GM21360 (cell line): Measurements from ENCODE around the gene OVAAL.

Experiments
- ATAC-seq: cut with Tn5 transposase; IDR thresholded peaks from one replicate; pipeline ENCODE4 v1.9.1; 2021; ENCODE audit warnings: mild to moderate bottlenecking, moderate library complexity; ENCODE audit not compliant: unreplicated experiment

Gene OVAAL

DNA sequence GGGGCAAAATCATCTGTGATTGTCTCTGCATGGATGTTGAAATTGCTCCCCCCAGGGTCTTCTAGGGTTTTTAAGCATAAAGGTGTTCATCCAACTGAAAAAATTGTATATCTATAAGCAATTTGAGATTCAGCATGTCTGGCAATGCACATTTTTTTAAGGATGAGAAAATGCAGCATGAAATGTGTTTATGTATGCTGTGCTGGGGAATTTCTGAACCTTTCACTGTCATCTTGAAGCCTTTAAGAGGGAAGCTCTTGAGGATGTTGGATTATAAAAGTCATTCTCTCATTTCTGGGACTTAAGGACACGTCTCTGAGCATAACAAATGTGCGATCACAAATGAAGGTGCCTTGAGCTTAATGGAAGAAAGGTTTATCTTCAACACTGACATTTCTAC is 9.4 kb downstream of the OVAAL start:
- no peak for ATAC-seq

DNA sequence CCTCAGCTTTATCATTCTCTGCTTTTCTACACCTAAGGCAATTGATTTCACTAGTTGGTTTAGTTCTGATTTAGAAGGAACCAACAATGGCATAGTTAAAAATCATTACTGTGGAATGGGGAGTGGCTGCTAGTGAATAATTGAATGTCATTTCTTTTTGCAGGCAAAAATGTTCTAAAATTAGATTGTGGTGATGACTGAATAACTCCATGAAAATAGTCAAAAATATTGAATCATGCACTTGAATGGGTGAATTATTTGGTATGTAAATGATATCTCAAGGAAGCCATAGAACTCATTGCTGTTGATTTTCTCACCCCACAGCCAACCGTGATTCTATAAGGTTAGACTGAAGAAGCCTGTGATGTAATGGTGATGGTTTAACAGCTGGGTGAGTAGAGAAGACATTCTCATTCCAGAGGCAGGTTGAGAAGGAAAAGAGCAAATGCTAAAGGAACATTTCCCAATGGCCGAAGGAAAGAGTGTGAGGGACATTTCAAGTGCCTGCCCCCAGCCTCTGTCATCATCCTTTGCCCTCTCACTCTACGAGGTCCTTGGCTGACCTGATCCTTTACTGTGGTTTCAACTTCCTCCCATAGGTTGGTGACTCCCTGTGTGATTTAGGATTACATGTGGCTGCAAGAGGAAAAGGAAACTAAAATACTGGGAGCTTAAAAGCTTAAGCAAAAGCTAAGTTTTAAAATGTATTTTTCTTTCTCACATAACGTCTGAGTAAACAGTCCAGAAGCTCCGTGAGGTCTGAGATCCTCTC is 12.5 kb downstream of the OVAAL start:
- no peak for ATAC-seq

DNA sequence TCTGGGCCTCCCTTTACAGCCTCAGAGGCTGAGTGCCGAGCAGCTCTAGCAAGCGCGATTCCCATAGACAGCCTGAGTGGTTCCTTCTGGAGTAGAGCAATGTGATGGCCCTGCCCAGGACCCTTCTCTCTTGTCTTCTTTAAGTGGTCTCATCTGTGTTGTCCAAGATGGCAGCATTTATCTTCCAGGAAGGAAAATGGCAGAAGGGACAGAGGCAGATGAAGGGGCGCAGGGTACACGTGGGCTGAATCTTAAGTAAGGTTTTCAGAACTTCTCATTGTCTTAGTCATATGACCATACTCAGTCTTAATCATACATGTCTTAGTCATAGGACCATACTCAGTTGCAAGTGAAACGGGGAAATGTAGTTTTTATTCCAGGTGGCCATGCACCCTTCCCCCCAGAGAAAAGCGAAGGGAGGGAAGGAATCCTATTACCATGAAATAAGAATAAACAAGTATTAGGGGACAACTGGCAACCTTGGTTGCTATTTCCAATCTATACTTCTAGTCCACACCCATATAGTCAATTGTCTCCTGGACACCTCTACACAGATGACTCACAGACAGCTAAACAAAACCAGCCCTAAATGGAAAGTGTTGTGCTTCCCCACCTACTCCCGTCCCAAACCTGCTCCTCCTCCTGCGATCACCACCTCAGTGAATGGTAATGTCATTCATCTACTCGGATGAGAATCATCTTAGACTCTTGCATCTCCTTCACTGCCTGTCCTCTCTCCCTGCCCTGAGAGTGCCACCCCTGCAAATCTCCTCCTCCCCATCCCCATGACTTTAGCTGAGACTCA is 13.3 kb downstream of the OVAAL start:
- no peak for ATAC-seq

DNA sequence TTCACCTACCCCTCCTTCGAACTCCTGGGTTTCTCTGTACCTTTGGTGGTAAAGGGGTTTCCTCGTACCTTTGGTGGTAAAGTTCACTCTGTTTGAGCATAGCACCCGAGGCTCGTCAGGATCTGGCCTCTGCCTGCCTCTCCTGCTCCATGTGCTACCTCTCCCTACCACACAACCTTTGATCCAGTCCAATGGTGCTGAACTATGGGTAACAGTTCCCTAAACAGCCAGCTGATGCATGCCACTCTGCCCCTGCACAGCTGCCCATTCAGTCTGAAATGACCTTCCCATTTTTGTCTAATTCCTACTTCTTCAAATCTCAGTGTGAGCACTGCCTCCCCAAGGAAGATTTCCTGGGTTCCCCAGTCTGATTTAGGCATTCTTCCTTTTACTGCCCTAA is 14.0 kb downstream of the OVAAL start:
- ATAC-seq: no peak

DNA sequence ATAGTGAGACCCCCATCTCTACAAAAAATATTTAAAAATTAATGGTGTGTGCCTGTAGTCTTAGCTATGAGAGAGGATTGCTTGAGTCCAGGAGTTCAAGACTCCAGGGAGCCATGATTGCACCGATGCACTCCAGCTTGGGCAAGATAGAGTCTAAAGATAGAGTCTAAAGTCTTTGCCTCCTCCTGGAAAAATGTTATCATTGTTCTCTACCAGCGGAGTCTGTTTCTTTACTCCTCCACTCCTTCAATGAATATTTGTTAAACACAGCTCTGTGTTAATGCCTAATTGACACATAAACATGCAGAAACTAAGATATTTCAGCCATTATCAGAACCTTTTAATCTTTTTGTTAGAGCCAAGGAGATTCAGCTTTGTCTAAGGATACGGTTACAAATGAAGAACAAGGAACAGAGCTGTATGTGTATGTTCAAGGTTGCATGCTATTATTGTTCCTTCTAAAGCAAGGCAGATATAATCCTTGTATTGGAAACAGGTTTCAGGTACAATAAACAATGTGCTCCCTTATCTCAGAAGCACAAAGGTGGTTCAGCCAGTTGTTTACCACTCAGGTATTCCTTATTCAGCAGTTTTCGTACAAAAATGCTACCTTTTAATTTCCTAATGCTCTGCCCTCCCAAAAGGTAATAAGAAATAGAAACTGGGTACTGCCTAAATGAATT is 15.4 kb downstream of the OVAAL start:
- no peak for ATAC-seq

DNA sequence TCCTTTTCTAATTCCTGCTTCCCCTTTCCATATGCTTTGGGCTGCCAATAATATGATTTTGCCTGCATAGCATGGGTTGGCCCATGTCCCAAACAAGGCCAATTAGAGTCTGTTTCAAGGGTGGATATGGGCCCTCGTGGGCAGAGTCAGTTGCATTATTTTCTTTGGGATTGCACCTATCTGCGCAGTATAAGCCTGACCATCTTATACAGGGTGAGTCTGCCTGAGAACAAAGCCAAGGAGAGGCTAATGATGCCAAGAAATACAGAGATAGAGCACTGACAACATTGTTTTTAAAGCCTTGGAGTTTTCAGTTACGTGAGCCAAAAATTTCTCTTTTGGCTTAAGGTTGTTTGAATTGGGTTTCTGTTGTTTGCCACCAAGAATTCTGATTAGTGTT is 18.6 kb downstream of the OVAAL start:
- no peak for ATAC-seq

DNA sequence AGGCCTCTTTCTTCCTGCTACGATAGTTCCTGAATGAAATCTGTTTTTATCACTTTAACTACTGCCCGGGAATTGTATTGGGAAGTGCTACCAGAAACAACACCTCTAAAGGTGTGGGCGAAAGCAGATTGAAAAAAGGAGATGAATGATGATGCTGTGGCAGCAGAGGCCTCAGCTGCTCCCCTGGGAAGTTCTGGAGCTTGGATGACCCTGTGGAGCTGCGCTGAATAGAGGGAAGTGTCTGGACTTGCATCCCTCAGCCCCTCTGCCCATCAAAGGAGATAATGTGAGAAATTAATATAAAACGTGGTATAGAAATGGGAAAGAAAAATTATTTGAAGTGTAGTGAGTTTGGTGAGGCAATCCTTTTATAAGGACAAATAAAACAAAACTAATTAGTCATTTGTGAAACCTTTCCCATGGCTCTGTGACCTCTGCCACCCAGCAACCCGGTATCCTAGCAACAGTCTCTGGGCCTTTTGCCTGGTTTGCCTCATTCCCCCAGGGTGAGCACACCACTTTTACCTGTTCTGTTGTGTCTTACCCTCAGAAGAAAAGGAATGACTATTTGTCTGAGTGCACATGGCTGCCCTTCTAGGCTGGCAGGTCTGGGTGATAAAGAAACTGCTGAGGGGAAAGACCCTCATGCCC is 21.3 kb downstream of the OVAAL start:
- no peak for ATAC-seq

DNA sequence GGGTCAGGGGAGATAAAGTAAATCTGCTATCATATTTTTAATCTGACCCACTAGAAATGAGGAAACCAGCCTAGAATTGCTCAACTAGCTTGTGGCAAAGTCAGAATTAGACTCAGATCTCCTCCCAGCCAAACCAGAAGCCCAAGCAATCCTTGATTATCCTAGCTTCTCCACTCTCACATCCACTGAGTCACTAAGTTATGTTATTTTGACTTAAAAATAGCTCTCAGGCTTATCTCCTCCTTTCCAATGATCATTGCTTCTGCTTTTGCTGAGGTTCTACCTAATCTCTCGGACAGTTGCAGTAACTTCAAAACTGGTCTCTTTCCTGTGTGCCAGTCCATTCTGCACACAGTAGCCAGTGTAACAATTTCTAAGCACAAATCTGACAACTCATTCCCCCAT is 22.9 kb downstream of the OVAAL start:
- ATAC-seq: no peak

DNA sequence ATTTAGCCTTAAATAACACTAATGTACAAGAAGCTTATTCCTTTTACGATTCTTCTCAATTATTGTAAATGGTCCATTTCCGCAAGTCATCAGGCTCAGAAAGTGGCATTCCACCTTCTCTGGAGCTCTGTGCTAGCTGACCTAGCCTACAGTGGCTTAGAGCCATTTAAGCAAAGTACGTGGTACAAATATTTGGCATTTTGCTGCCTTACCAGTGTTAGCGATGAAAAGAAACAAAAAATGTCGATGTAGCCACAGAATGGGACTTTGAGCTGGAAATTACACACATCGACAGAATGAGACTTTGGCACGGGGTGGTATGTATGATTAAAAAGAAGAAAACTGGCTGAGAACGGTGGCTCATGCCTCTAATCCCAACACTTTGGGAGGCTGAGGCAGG is 26.1 kb downstream of the OVAAL start:
- no peak for ATAC-seq

DNA sequence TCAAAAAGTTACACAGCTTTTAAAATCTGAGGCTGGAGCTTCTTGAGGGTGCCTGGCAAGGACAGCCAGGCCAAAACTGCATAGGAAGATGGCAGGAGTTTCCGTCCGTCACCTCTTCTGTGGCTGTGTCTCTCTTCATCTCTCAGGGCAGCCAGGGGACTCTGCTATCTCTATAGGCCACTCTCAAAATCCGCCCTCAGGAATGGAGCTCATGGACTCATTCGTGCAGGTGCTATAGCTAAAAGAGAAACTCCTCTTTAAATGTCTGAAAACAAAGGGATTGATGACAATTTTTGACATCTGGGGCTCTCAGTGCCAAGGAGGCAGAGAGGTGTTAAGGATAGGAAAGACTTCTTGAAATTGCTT is 27.2 kb downstream of the OVAAL start:
- ATAC-seq: no peak

DNA sequence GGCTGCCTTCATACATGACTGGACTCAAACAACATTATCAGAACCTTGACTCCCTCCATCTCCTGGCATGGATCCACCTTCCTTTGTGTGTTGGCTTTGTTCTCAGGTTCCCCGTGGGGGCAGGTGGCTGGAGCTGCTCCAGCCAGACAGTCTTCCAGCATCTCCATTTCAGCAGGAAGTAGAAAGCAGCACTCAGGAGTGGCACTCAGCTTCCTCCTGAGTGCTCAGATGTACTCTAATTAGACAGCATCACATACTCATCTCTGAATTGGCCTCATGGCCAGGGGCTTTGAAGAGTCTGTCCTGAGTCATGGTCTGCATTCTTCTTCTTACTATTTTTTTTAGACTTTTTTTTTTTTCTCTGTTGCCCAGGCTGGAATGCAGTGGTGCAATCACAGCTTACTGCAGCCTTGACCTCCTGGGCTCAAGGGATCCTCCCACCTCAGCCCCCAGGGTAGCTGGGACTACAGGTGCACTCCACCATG is 27.9 kb downstream of the OVAAL start:
- ATAC-seq: no peak

DNA sequence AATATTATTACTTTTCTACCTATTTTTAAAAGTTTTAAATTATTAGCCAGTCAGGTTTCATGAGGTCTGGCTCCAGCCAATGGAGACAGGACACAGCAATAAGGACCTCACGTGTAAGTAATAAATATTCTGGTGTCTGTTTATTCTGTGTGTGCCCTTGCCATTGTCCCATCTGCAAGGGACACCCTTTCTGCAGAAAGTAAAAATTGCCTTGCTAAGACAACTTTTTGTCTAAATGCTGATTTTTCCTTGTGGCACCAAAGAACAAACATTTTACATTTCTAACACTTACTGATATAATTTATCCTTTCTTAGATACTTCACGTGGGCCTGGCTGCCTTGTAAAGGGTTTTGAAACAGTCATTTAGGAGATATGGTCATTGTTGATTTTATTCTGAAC is 29.4 kb downstream of the OVAAL start:
- ATAC-seq: no peak

DNA sequence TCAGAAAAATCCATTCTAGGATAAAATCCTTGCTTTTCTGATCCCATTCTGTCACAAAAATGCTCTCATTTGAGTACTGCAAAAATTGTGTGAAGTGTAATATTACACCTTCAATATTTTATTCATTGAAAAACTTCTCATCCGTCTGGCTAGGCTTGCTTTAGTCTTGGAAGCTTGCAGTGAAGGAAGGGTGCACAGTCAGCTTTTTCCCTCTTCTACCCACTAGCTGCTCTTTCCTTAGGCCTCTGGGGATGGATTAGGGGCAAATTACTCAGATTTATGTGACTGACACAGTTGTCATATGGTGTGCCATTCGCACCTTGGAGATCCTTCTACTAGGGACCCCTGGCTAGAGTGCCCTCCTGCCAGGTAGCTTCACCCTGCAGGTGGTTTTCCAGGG is 32.1 kb downstream of the OVAAL start:
- ATAC-seq: no peak

DNA sequence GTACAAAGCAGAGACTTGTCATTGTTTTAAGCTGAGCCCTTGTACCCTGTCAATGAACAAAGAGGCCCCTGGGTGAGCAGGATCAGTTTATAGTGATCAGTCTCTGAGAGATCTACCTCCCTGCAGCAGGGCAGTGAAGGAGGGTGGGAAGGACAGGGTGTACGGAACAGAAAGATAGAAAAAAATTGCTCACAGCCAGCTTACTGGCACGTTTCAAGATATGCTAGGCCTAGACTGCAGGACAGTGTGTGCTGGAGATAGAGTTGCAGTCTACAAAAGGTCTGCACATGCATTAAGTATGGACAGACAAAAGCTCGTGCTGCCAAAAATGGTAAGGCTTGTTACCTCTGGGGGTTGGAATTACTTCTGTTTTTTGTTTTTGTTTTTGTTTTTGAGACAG is 34.6 kb downstream of the OVAAL start:
- no peak for ATAC-seq

DNA sequence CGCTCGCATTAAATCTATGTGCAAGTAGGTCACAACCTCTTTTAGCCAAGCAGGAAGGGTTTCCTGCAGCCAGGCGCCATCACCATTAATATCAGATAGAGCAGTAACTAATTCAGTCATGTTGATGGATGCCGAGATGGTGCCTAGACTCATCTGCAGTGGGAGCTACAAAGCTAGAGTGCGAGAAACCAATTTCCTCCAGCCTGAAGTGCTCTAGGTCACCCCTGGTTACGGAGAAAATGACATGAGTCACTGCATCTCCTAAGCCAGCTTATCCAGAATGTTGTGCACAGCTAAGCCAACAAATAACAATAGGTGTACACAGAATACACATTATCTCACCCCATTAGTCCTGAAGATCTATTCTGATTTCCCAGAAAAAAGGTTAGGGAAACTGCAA is 36.0 kb downstream of the OVAAL start:
- no peak for ATAC-seq

DNA sequence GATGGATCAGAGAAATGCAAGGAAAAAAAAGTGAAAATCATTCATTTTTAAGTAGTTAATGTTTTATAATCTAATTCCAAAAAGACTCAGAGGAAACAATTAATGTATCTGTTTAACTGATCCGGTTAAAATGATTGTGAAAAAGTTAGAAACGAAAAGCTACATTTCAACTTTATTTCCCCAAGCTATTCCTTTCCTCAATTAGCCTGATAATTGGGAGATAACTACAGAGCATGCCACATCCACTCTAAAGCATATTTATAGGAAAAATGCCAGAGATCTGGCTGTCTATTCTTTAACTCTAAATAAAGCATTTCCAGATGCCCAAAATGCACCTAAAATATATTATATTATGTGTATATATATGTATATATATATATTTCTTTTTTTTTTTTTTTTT is 37.2 kb downstream of the OVAAL start:
- no peak for ATAC-seq

DNA sequence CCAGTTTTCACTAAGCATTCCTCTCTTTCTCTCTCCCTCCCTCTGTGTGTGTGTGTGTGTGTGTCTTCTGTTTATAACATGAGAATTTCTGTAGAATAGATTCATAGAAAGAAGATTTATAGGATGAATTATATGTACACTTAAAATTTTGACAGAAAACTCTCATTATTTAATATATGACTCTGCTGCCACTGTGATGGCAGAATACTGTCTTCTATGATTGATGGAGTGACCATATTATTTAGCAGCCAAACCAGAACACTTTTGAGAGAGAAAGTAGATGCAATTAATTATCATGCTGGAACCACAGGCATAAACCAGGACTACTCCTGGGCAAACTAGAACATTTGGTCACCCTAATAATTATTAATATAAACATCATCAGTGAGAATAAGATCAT is 38.8 kb downstream of the OVAAL start:
- no peak for ATAC-seq

DNA sequence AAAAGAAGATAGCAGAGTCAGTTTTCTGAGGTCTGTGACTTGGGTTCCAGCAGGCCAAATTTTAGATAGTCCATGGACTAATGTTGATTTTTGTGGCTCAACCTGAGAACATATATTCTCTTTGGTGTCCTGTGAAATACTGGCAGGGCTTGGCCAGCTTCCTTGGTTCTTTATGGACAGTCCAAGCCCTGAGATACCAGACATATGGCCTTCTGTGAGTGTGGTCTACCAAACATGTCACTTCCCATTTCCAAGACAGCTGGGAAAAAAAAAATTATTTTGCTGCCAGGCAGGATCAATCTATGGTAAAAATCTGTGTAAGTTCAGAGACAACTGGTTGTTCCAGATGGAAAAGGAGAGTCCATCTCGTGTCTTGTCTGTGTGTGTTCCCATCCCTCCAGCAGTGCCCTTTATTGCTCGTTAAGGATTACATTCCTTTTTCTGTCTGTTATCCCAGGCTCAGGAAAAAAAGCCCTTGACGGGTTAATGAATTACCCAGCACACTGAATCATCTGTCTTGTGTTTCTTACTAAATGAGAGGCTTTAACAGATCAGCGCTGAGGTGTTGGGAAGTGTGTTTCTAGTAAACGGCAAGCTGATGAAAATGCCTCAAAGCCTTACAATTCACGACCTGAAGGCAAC is 39.7 kb downstream of the OVAAL start:
- ATAC-seq: no peak

DNA sequence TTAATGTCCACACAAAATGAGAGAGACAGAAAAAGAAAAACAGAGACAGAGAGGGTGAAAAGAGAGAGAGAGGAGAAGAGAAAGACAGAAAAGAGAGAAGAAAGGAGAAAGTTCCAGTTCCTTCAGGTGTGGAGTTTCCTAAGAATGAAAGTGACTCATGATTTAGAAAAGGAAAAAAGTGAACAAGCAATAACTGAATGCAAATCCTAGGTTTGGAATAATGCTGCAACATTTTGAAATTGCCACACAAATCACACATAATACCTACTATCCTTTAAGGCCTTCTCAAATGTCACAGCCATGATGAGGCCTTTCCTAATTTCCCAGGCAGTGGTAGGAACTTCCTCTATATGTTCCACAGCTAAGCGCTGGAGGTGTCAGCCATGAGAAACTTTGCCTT is 41.6 kb downstream of the OVAAL start:
- no peak for ATAC-seq

DNA sequence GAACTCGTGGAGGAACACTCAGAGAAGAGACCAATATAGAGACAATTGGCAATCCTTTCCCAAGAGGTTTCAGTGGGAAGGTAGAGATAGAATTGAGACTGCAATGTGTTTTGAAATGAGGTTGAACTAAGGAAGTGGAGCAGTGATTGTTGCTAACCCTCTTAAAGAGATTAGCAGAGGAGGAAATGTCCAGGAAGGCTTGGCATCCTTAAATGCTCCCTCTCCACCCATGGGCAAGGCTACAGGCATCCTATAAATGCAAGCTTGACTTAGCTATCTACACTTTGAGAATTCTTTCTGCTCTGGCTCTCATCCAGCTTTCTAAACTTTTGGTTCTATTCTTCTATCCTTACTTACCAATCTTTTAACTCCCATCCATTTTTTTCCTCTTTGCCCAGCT is 42.7 kb downstream of the OVAAL start:
- no peak for ATAC-seq
